GM18517 (cell line): ENCODE measurements around the gene SDK1.
"Not testable (repeated sequence)": the region's sequence is repeated elsewhere in the genome, so short reads cannot be mapped to it uniquely, and the experiment has no call there.

Source experiments
- ATAC-seq: cut with Tn5 transposase; IDR thresholded peaks from one replicate; pipeline ENCODE4 v1.9.1; 2021; ENCODE audit warnings: mild to moderate bottlenecking, moderate library complexity; ENCODE audit not compliant: unreplicated experiment

The SDK1 gene

DNA sequence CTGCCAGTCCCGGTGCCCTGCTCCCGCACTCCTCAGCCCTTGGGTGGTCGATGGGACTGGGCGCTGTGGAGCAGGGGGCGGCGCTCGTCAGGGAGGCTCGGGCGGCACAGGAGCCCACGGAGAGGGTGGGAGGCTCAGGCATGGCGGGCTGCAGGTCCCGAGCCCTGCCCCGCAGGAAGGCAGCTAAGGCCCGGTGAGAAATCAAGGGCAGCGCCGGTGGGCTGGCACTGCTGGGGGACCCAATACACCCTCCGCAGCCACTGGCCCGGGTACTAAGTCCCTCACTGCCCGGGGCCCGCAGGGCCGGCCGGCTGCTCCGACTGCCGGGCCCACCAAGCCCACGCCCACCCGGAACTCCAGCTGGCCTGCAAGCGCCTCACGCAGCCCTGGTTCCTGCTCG lies 1012.9 kb downstream of the SDK1 start:
- ATAC-seq: not testable (repeated sequence)

DNA sequence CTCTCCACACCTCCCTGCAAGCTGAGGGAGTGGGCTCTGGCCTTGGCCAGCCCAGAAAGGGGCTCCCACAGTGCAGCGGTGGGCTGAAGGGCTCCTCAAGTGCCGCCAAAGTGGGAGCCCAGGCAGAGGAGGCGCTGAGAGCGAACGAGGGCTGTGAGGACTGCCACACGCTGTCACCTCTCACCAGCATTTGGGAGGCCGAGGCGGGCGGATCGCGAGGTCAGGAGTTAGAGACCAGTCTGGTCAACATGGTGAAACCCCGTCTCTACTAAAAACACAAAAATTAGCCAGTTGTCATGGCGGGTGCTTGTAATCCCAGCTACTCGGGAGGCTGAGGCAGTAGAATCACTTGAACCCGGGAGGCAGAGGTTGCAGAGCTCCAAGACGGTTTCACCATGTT lies 1013.3 kb downstream of the SDK1 start:
- not testable (repeated sequence) for ATAC-seq
